Fibroblast of mammary gland (primary cell): ENCODE measurements around the gene NTN5.
A peak's percentile ranks its signal among the peaks of the same experiment; 100 is the strongest.

ENCODE experiments used
- DNase-seq: peaks from one replicate; pipeline ENCODE4 v3.0.0-alpha.2; 2010; ENCODE audit warnings: low read depth
- H3K4me3 ChIP-seq: 2 replicates; pipeline ENCODE4 v1.5.1; 2011; ENCODE audit warnings: low read depth, mild to moderate bottlenecking, low read length, moderate library complexity; ENCODE audit not compliant: control insufficient read depth
- TF ChIP-seq, protein P1 (sequence below): conservative IDR thresholded peaks from 2 replicates; pipeline ENCODE4 v1.5.1; 2011; ENCODE audit warnings: low read depth, low read length, inconsistent platforms; ENCODE audit not compliant: control insufficient read depth, insufficient read depth

The NTN5 gene

DNA sequence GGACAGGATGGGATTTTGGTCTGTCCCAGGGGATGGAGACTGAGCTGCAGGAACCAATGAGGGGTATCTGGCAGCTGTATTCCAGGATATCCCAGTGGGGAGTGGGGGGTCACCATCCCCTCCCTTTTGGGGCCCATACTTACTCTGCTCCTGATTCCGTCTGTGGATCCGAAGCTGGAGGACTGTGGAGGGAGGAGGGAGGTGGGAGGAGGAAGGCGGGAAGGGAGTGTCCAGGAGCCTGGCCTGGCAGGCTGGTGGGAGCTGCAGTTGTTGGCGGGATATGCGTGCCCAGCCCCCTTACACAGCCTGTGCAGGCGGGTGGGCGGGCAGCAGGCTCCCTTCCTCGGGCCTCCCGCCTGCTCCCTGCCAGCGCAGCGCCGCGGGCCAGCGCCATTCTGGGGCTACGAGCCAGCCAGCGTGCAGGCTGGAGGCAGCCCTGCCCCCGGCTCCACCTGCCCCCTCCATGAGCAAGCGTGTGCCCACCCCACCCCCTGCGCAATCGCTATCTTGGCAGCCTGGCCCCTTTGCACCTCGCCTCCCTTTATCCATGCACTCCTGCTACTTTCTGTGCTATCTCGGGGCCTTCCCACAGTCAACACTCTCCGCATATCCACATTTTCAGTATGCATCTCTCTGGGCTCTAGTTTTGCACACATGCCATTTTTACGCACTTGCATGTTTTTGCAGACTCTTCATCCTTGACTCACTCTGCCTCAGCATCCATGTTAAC is 43.9 kb upstream of the NTN5 start:
- TF ChIP-seq, protein P1, sequence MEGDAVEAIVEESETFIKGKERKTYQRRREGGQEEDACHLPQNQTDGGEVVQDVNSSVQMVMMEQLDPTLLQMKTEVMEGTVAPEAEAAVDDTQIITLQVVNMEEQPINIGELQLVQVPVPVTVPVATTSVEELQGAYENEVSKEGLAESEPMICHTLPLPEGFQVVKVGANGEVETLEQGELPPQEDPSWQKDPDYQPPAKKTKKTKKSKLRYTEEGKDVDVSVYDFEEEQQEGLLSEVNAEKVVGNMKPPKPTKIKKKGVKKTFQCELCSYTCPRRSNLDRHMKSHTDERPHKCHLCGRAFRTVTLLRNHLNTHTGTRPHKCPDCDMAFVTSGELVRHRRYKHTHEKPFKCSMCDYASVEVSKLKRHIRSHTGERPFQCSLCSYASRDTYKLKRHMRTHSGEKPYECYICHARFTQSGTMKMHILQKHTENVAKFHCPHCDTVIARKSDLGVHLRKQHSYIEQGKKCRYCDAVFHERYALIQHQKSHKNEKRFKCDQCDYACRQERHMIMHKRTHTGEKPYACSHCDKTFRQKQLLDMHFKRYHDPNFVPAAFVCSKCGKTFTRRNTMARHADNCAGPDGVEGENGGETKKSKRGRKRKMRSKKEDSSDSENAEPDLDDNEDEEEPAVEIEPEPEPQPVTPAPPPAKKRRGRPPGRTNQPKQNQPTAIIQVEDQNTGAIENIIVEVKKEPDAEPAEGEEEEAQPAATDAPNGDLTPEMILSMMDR, result no peak
- peak; percentile 54 for DNase-seq
- peak overlapping the region; percentile 37 for H3K4me3 ChIP-seq

DNA sequence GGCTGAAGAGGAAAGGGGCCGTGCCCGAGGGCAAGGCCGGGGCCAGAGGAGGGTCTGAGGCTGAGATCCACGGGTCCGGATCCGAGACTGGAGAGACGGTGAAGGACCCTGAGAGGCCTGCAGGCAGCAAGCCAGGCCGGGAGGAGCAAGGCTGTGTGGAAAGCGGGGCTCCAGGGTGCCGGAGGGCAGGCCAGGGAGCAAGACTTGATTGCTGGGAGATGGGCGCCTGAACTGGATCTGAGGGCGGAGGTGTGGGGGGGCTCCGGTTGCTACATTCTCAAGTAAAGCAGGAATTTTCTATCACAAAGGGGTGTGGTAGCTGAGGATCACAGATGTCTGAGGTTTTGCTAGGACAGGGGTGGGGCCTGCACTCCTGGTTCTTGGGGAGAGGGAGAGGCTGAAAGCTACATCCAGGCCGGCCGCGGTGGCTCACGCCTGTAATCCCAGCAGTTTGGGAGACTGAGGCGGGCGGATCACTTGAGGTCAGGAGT is 42.9 kb upstream of the NTN5 start:
- peak; percentile 50 for DNase-seq
- TF ChIP-seq, protein P1, result no peak
- H3K4me3 ChIP-seq, result peak overlapping the region; percentile 62

DNA sequence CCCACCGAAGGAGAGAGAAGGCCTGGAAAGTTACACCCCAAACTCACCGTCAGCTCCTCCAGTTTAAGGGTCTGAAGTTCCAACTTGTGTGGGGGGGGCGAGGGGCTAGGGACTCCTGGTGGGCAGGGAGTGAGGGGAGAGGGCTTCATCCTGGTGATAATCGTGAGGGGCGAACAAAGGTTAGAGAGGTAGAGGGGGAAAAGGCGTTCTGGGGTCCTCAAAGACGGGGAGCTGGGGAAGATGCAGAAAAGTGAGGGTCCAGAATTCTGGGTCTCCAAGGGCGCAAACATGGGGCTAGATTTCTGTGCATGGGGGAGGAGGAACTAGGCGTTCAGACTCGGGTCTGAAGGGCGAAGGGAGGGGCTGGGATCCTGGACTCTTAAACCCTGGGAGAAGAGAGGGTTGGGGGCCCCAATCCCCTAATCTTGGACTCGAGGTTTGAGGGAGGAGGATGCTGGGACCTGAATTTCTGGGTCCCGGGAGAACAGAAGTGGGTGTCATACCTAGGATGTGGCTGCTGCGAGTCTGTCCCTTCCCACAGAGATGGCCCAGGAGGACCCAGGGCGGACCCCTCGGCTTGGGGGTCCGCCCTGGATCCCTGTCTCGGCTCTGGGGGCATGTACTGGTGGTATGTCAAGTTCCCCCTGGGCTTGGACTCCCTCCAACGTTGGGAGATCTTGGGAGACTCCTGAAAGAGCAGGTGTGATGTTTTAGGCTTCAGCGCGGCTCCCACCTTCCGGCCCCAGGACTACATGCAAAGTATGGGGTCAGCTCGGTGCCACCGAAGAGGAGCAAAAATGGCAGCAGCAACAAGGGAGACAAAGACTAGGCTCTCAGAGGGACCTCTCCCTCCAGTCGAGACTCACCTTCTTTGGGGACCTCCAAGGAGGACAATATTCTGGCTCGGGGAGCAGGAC is 42.2 kb upstream of the NTN5 start:
- no peak for DNase-seq
- peak overlapping the region; percentile 62 for H3K4me3 ChIP-seq
- TF ChIP-seq, protein P1, result no peak

DNA sequence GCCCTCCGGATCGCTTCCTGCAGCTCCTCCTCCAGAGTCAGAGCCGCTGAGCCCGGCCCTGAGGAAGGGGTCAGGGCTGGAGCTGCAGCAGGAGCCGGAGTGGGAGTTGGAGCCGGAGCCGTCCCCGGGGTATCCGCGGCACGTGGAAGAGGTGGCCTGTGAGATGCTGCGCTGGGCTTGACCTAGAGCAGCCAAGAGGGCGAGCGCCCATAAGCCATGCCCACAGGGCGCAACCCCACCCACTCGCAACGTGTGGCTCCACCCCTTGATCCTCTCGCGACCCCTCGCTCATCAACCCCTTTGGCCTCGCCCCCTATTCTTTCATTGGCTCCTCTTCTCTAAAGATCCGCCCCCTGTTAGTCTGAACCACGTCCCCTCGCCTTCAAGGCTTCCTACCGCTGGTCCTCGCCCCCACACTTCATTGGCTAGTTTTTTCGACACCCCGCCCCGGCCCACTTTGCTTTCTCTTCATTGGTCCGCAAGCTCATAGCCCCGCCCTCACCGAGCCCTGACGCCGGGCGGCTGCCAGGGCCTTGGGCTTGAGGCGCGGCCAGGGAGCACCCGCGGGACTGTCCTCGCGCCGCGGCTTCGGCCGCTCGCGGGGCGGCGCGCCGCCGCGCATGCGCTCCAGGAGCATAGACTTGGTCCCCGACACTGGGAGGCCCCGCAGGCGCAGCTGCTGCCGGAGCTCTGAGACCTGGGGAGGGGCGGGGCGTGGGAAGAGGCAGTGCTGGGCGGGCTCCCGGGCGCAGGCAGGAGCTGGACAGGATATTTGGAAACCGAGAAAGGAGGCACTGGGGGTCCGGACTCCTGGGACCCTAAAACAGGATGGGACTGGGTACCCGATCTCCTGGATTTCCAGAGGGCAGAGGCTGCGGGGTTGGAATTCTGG is 41.3 kb upstream of the NTN5 start:
- DNase-seq, result peak; percentile 98
- H3K4me3 ChIP-seq, result peak overlapping the region; percentile 73
- TF ChIP-seq, protein P1, result no peak

DNA sequence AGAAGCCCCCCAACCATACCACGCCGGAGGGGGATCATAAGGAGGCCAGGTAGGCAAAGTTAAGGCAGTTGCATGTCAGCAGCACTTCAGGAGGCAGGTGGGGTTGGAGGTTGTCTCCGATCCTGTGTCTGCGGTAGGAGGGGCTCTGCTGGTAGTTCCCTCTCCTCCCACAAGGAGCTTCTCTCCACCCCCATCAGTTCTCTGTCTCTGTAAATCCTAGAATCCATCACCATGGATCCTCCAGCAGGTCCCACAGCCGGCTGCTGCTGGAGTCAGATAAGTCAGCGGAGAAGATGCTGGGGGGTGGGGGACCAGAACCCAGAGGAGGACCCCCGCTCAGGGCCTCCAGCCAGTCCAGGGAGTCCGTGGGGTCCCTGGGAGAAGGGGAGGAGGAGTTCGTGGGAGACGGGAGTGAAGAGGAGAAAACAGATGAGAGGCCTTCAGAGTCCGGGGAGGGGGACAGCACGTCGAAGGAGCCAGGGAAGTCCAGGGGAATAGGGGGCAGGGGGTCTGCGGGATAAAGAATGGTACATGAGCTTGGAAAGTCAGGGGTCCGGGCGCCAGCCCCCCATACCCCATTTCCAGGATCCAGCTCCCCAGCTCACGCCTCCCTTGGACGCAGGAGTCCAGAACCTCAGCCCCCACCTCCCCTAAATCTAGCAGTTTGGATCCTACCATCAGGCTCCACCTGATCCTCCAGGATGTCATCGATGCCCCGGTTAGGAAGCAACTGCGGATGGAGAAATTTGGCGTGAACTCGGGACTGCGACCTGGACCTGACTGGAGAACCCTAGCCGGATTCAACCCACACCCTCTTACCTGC is 40.4 kb upstream of the NTN5 start:
- TF ChIP-seq, protein P1, result peak; percentile 24
- DNase-seq, result no peak
- peak overlapping the region; percentile 73 for H3K4me3 ChIP-seq
